Keratinocyte (primary cell): ENCODE measurements around the gene NIPA2. TPM values are rescaled to one million over a fixed set of nuclear protein-coding genes. Genes with fewer than 3 reads are reported as not detected.

Experiments
- DNase-seq: peaks from one replicate; pipeline ENCODE4 v3.0.0-alpha.2; 2011; ENCODE audit warnings: low read depth, missing footprints, low spot score
- FAIRE-seq: peaks from 2 replicates; lab custom pipeline; 2011; peaks lifted over from hg19 to GRCh38; lab: Jason Lieb, UNC
- H2AFZ ChIP-seq: 2 replicates; pipeline ENCODE4 v1.6.0; 2012; ENCODE audit warnings: low read length, control low read depth, inconsistent platforms; ENCODE audit not compliant: control insufficient read depth
- H3K27ac ChIP-seq: 2 replicates; pipeline ENCODE4 v1.5.1; 2011; ENCODE audit warnings: low read length; ENCODE audit not compliant: control insufficient read depth, insufficient read depth
- H3K27me3 ChIP-seq: 3 replicates; pipeline ENCODE4 v1.6.0; 2011; ENCODE audit warnings: low read length; ENCODE audit not compliant: control insufficient read depth, insufficient read depth; ENCODE audit errors: extremely low read depth
- H3K36me3 ChIP-seq, 2 experiments: 2 replicates in 1 of 2; 3 replicates in 1 of 2; pipeline ENCODE4 v1.5.1; 2011; ENCODE audit warnings: low read length in 2 of 2, mild to moderate bottlenecking in 1 of 2; ENCODE audit not compliant: control insufficient read depth in 2 of 2, insufficient read depth in 2 of 2; ENCODE audit errors: extremely low read depth in 1 of 2
- H3K4me1 ChIP-seq: 3 replicates; pipeline ENCODE4 v1.5.1; 2011; ENCODE audit warnings: low read length; ENCODE audit not compliant: control insufficient read depth, insufficient read depth; ENCODE audit errors: extremely low read depth
- H3K4me2 ChIP-seq: 3 replicates; pipeline ENCODE4 v1.6.0; 2011; ENCODE audit warnings: low read depth, low read length; ENCODE audit not compliant: control insufficient read depth, insufficient read depth; ENCODE audit errors: extremely low read depth
- H3K4me3 ChIP-seq, 3 experiments: fragments of 200-600 bp in 1 of 3; sonication (generic) in 1 of 3; 2 replicates in 2 of 3; 3 replicates in 1 of 3; pipeline ENCODE4 v1.5.1; 2011 to 2016; ENCODE audit warnings: low read length in 3 of 3, mild to moderate bottlenecking in 3 of 3, control low read depth in 2 of 3, inconsistent platforms in 1 of 3, low read depth in 1 of 3, mixed read lengths in 1 of 3, mixed run types in 1 of 3, moderate library complexity in 1 of 3; ENCODE audit not compliant: control insufficient read depth in 2 of 3, insufficient read depth in 2 of 3; ENCODE audit errors: extremely low read depth in 1 of 3
- H3K79me2 ChIP-seq: 2 replicates; pipeline ENCODE4 v1.6.0; 2012; ENCODE audit warnings: low read length; ENCODE audit not compliant: control insufficient read depth, insufficient read depth
- H3K9ac ChIP-seq: 3 replicates; pipeline ENCODE4 v1.6.0; 2011; ENCODE audit warnings: low read length; ENCODE audit not compliant: control insufficient read depth, insufficient read depth; ENCODE audit errors: extremely low read depth
- H3K9me1 ChIP-seq: 3 replicates; pipeline ENCODE4 v1.6.0; 2011; ENCODE audit warnings: low read length; ENCODE audit not compliant: control insufficient read depth, insufficient read depth; ENCODE audit errors: extremely low read depth
- H3K9me3 ChIP-seq: 2 replicates; pipeline ENCODE4 v1.5.1; 2012; ENCODE audit warnings: low read depth, low read length; ENCODE audit not compliant: control insufficient read depth
- H4K20me1 ChIP-seq: 3 replicates; pipeline ENCODE4 v1.6.0; 2011; ENCODE audit warnings: low read length; ENCODE audit not compliant: control insufficient read depth, insufficient read depth; ENCODE audit errors: extremely low read depth
- EZH2 ChIP-seq: IDR thresholded peaks from one replicate; pipeline ENCODE4 v1.6.1; 2012; ENCODE audit warnings: inconsistent platforms, mild to moderate bottlenecking, low read length, moderate library complexity
- dilution Hi-C: fragments of 300-500 bp; cut with MboI; formaldehyde crosslinking; loops from one replicate; pipeline ENCODE4 v1.7.0; 2020; ENCODE audit warnings: low sequenced_read_pairs; ENCODE audit not compliant: extremely low pct_ligation_motif_present
- polyA plus RNA-seq, 5 experiments: library from polyadenylated mRNA; depleted of rRNA in 3 of 5; stranded (reverse) in 3 of 5; stranded (forward) in 1 of 5; unstranded in 1 of 5; fragments of >200 nt; gene quantifications; 1 replicate in 1 of 5; 2 replicates in 3 of 5; 3 replicates in 1 of 5; pipeline versions ENCODE4 v1.2.1 to v1.2.3, GENCODE V29; 2011 to 2012; ENCODE audit warnings: missing spikeins in 2 of 5, low read depth in 1 of 5, low replicate concordance in 1 of 5
- TF ChIP-seq, protein P1 (sequence below), 3 experiments: IDR thresholded peaks in 1 of 3; conservative IDR thresholded peaks in 1 of 3; optimal IDR thresholded peaks in 1 of 3; 2 replicates in 2 of 3; 3 replicates in 1 of 3; pipeline versions ENCODE3 to v1.5.1; 2011; ENCODE audit warnings: low read length in 3 of 3, mild to moderate bottlenecking in 3 of 3, moderate library complexity in 2 of 3, control low read depth in 1 of 3, inconsistent platforms in 1 of 3; ENCODE audit not compliant: insufficient read depth in 2 of 3; ENCODE audit errors: extremely low read depth in 1 of 3

NIPA2 gene
- polyA plus RNA-seq, 1 donor (not counting 4 experiments of a cell fraction or from before 2014, with no cell fraction given), result 81.2 TPM

DNA sequence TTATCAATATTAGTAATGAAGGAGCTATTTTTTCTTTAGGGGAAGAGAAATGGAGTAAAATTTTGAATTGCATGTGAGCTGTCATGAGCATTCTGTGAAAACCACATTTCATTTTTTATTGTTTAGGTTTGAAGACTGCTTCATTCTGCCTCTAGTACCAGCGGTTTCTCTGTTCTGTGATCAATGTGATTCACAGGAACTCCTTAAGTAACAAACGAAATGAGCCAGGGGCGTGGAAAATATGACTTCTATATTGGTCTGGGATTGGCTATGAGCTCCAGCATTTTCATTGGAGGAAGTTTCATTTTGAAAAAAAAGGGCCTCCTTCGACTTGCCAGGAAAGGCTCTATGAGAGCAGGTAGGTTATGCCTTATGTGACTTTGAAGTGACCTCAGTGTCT lies 13.0 kb downstream of the NIPA2 start:
- Histone ChIP-seq H3K36me3 (peaks cover 24 to 28% of the 10 kb centered on the region in 2 experiments), H2AFZ (no peak overlapping the region), H3K27ac (no peak overlapping the region), H3K4me2 (no peak overlapping the region), H3K9me3 (no peaks in the 10 kb centered on the region), H3K79me2 (peaks cover 53% of the 10 kb centered on the region), H3K9ac (no peak overlapping the region), H3K4me3 (no peak overlapping the region), H3K27me3 (no peaks in the 10 kb centered on the region), H3K4me1 (no peaks in the 10 kb centered on the region), H3K9me1 (no peaks in the 10 kb centered on the region), H4K20me1 (no peaks in the 10 kb centered on the region)
- dilution Hi-C loops, result no loop called here
- no peak for DNase-seq
- no peak for FAIRE-seq
- TF ChIP-seq, protein P1, sequence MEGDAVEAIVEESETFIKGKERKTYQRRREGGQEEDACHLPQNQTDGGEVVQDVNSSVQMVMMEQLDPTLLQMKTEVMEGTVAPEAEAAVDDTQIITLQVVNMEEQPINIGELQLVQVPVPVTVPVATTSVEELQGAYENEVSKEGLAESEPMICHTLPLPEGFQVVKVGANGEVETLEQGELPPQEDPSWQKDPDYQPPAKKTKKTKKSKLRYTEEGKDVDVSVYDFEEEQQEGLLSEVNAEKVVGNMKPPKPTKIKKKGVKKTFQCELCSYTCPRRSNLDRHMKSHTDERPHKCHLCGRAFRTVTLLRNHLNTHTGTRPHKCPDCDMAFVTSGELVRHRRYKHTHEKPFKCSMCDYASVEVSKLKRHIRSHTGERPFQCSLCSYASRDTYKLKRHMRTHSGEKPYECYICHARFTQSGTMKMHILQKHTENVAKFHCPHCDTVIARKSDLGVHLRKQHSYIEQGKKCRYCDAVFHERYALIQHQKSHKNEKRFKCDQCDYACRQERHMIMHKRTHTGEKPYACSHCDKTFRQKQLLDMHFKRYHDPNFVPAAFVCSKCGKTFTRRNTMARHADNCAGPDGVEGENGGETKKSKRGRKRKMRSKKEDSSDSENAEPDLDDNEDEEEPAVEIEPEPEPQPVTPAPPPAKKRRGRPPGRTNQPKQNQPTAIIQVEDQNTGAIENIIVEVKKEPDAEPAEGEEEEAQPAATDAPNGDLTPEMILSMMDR (optimal IDR thresholded peaks at IDR 0.05 in 1 of 3, IDR thresholded peaks at IDR 0.05 in 1 of 3, conservative IDR thresholded peaks at IDR 0.05 in 1 of 3; ENCODE audit: extremely low read depth in 1 of 3, insufficient read depth in 2 of 3, low read length in 3 of 3), result no peak
- TF ChIP-seq EZH2, result no peak

DNA sequence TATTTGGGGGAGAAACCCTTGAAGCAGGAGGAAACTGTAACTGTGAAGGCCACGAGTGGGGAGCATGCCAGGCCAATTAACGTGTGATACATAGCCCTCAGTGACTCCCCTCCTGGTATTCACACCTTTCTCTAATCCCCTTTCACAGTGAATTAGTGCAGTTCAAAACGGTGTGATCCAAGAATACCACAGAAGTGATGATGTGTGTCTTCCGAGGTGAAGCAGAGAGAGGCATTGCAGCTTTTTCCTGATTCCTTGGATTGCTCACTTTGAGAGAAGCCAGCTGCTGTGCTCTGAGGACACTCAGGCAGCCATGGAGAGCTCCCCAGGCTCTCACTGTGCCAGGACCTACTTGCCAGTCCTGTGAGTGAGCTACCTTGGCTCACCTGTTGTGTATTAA lies 17.3 kb downstream of the NIPA2 start:
- H3K9ac ChIP-seq, result no peak overlapping the region
- TF ChIP-seq EZH2, result no peak
- TF ChIP-seq, protein P1 (optimal IDR thresholded peaks at IDR 0.05 in 1 of 3, IDR thresholded peaks at IDR 0.05 in 1 of 3, conservative IDR thresholded peaks at IDR 0.05 in 1 of 3; ENCODE audit: extremely low read depth in 1 of 3, insufficient read depth in 2 of 3, low read length in 3 of 3), result no peak
- H2AFZ ChIP-seq, result no peak overlapping the region
- H3K36me3 ChIP-seq, result peaks cover 17 to 28% of the 10 kb centered on the region in 2 experiments
- DNase-seq (no peak), FAIRE-seq (no peak)
- no peaks in the 10 kb centered on the region for H4K20me1 ChIP-seq
- no peaks in the 10 kb centered on the region for H3K4me1 ChIP-seq
- no peaks in the 10 kb centered on the region for H3K27me3 ChIP-seq
- no peaks in the 10 kb centered on the region for H3K9me1 ChIP-seq
- H3K27ac ChIP-seq, result no peak overlapping the region
- dilution Hi-C loops, result no loop called here
- H3K9me3 ChIP-seq, result no peaks in the 10 kb centered on the region
- no peak overlapping the region for H3K4me3 ChIP-seq
- peaks cover 16% of the 10 kb centered on the region for H3K79me2 ChIP-seq
- no peak overlapping the region for H3K4me2 ChIP-seq
